Stimulated activated CD4-positive, alpha-beta T cell treated with anti-CD3 and anti-CD28 coated beads, Interleukin-15, amount 100 ng/mL, for 48 hours (primary cell): ENCODE results near the gene GABRB2.

ENCODE experiments used
- DNase-seq, 2 donors: peaks; one replicate each; pipeline ENCODE4 v3.0.0-alpha.2; 2020; ENCODE audit warnings: low read depth in 2 of 2

Gene GABRB2

DNA sequence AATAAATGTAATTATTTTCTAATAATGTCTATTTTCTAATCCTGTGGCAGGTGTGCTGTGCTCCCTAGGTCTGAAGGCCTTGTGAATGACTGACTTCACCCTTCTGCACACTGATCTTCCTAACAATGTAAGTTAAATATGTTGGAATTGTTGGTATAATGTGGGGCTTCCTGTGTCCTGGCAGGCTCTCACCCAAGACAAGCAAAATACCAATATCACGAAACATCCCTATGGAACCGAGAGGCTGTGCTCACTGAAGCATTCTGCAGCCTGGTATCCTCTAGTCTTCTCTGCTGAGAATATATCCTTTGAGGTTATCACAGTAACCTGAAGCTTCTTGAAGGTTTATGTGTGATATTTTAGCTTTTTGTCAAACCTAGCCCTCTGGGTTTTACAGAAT lies 159.4 kb downstream of the GABRB2 start:
- no peak for DNase-seq

DNA sequence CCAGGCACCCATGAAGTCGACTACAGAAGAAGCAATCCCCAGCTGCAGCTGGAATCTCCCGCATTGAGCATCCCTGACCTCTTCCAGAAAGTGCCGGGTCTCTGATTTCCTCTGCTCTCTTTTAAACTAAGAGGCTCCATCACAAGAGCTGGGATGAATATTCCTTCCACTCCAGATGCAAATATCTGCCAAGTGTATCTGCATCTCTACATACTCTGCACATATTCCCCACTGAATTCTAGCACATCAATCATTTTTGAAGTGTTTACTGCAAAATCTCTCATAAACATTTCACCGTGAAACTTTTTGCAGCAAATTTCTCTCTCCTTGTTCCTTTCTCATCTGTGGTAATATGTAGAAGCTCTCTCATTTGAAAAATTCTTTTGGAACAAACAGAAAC lies 161.5 kb downstream of the GABRB2 start:
- DNase-seq, result no peak

DNA sequence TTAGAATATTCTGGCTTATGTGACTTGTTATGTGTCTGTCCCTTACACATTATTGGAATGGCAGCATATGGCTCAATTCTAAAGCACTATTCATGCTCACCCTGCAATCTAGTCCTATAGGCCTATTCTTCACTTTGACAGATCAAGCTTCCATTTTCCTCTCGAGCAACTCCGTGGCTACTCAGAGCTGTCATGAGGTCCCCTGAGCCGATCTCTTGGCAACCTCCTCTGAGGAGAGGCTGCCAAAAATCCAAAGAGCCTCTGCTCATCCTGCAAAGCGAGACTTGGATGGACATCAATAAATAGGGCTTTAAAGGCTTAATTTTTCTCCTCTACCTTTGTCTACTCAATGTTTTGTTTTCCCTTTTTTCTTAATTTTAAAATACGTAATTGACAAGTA lies 163.8 kb downstream of the GABRB2 start:
- DNase-seq, result no peak

DNA sequence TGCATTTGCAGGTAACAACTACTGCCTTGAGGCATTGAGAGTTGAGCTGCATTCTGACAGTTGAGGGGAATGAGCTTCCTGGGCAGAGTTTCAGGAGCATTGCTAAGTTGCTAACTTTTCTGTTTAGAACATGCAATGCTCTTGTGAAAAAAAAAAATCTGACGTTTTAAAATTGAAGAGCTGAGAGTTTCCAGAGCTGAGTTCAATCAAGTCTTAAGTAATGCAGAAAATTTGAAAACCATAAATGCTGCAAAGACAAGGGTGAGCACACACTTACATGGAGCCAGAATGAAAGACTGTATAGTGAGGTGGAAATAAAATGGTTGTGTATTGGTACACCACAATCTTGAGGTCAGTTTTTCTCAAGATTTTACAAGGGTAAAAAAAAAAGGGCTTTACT lies 166.0 kb downstream of the GABRB2 start:
- DNase-seq, result no peak

DNA sequence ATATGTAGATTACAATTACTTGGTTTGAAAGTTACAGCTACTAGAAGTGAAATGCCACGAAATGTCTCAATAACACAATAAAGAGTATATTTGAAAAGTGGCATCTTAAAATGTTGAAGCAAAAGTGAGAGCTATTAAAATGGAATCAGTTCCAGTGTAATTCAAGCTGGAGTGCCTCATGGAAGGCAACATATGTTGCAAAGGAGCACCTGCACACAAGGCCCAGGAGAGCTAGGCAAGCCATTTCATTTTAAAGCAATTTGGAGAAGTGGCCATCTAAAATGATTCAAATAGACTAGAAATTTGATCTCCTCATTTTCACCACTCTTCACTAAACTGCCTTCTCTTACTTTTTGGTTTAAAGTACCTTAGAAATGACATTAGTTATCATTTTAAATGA lies 167.8 kb downstream of the GABRB2 start:
- no peak for DNase-seq

DNA sequence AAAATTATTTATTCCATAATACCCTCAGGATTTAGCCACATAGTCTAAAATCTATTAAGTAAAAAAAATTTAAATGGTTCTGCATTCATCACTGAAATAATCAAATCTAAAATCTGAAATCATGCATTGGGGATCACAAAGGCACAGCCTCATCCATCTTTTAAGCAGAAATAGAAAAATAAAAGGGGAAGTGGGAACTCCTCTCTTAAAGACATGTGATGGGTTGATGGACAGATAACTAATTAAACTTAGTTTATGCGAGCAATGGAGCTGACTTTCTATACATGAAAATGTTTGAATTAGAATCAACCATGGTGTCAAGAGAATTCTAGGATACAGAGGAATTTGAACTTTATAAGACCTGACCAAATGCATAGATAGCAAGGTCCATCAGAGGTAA lies 170.5 kb downstream of the GABRB2 start:
- DNase-seq, result no peak

DNA sequence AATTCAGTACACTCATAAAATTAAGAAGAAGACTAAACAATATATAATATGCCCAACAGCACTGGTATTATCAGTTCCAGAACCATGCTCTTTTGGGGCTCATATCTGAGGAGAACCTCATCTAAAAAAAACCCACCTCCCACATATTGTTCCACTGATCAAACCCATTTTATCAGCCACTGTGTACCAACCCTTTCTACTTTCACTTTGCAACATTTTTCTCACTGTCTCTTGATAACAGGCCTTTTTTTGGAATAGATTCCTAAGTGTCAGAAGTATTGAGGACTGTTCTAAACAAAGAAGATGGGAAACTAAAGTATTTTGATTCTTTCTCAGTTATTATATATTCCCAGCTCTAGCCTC lies 173.2 kb downstream of the GABRB2 start:
- no peak for DNase-seq

DNA sequence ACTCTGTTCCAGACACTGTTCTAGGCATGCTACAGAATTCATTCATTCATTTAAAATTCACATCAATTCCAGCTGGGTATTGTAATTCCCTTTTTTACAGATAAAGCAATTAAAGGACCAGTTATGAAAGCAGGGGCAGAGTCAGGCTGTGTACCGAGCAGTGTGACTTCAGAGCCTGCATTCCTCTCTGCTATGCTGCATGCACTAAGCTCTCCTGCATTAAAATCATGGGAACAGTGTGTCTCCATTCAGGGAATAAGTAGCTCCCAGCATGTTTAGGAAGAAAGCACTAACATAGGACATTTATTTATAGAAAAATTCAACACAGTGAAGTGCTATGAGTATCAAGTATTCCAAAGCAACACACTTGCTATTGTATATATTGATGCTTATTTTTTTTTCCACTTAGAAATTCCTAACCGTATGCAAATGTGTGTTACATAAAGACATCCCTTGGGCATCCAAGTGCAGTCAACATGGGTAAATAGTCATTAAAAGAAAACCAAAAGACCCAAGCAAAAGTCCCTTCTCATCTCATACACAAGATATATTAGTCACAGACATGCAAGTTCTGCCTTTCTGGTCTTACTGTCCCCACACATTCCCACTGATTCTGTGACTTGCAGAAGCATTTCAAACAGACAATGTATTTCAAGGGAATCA lies 173.7 kb downstream of the GABRB2 start:
- no peak for DNase-seq

DNA sequence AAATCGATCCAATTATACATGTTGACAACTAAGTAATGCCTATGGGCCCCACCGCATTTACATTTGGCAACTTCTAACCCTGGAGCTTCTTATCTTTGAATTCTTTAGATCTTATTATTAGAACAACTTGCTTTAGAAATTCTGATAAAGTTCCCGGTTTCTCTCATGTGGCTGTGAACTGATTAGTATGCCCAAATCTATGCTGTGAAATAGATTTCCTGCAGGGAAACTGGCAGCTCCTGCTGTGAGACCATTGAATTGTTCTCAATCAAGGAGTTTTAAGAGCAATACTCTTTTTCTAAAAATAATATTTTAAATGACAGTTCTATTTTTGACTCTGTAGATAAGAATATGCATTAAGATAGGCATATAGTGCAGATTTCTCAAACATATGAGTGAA lies 177.5 kb downstream of the GABRB2 start:
- DNase-seq, result no peak

DNA sequence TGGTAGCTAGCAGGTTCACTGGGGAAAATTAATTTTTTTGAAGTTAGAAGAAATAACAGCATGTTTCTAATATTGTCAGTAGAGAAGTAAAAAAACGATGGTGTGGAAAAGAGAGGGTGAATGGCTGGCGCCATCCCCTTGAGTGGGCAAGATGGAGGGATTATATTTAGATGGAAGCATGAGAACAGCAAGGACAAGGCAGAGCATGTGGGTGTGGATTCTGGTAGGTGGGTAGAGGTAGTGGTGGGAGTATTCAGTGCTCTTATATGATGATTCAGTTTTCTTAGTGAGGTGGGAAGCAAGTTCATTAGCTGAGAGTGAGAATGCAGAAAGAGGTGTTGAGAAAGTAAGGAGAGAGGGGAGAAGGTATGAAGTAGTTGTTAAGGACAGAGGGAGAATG lies 188.1 kb downstream of the GABRB2 start:
- DNase-seq, result no peak

DNA sequence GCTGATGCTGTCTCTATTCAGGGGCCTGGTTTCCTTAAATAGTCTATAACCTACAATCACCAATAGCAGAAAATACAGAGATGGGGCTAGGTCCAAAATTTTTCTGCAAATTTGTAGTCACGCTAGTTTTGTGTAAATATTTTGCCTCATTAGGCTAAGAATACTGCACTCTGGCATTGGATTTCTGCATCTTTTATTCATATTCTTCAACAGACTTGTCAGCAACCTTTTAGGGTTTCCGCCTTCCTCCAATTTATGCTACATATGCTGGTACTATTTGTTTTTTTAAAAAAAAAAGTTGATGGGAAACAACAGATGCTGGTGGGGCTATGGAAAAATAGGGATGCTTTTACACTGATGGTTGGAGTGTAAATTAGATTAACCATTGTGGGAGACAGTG lies 202.3 kb downstream of the GABRB2 start:
- DNase-seq, result no peak

DNA sequence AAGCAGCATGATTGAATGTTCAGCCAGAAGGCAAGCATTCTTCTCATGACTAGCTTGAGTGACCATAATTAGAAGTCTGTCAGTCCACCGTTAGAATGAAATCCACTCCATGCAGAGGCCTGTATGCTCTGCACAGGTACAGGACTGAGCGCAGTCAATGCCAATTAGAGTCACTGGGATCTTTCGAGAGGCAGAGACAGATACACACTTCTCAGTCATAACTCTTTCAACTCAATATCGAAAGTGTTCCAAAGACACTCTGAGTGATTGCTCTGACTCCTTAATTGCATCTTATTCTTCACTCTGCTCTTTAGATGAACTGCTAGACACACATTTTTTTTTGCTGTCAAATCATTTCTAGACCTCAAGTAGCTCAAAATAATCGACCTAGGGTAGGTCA lies 203.6 kb downstream of the GABRB2 start:
- no peak for DNase-seq

DNA sequence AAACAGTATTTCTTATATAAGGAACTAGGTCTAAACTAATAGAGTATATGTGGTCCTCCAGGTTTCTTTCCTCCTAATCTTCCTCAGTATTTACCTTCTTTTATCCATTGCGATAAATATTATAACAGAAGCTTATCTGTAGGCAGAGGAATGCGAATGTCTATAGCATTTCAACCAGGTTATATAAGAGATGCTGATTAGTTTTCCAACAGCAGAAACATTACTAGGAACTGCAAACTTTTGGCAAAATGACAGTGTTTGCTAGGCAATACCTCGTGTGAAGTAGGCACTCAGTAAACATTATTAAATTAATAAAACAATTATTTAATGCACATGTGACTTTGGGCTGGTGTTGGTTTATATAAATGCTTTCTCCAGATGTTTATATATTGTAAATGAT lies 206.5 kb downstream of the GABRB2 start:
- DNase-seq, result no peak

DNA sequence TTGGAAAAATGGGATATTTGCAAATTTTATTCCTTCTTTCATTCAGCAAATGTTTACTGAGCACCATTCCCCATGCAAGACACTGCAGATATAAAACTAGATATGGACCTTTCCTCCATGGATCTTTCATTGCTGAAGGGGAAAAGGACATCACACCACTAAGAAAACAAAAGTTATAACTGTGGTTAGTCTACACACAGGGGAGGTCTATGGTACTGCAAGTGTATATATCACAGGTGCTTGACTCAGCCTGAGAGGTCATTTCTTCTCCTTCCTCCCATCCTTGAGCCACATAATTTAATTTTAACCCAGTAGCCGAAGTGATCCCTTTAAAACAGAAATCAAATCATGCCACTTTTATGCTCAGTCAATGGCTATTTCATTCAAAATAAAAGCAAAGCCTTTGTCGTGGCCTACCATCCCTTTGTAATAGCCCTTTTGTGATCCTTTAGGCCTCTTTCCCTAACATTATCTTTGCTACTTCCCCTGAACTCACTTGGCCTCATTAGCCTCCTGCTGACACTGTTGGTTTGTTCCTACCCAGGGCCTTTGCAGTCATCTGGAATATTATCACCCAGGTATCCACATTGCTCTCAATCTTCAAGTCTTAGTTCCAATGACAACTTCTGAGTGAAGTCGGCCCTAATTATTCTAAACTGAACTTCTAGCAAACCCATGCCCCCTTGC lies 213.2 kb downstream of the GABRB2 start:
- DNase-seq, result no peak

DNA sequence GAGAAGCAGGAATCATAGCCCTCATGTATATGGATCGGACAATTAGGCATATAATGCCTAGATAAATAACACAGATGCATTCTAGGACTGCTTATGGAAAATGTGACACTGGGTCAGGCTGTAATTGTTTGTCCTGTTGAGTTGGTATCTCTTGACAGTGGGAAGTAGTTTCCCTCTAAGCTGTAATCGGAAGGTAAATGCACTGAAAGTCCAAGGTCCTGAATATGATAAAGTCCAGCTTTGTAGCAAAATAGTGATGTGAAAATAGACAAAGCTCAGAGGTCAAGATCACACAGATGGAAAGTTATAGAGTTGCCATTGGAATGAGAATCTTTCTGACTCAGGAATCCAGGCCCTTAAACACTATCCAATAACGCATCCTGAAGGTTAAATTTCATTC lies 214.2 kb downstream of the GABRB2 start:
- no peak for DNase-seq

DNA sequence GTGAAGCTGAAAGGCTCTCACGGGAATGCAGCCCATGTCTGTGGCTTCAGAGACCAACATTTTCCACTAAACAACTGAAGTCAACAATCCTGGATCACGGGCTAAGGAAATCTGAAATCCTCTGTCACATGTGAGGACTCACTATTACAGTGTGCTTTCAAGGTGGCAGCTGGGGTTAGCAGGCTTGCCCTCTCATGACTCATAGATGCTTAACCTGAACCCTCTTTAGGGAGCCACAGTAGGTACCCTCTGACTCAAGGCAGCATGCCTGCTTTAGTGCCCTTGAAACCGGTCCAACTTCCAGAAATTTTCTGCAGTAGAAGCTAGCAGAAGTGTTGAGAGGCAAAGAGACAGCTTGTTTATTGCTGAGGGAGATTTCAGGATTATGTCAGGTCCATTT lies 232.5 kb downstream of the GABRB2 start:
- no peak for DNase-seq

DNA sequence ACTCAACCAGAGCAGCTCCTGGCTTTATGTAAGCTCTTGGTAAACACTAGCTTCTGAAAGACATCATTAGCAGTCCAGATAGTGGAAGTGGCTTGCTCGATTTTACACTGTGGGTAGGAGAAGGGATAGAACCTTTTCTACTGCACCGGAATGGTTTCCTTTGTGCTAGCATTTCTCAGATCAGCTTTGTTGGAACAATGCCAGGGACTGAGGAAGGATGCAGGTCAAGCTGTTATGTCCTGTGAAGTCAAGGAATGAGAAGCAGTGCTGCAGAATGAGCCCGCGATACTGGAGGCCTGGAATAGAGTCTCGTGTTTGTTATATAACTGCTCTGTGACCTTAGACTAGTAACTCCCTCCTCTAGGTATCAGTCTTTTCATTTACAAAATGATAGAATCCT lies 233.6 kb downstream of the GABRB2 start:
- DNase-seq, result no peak

DNA sequence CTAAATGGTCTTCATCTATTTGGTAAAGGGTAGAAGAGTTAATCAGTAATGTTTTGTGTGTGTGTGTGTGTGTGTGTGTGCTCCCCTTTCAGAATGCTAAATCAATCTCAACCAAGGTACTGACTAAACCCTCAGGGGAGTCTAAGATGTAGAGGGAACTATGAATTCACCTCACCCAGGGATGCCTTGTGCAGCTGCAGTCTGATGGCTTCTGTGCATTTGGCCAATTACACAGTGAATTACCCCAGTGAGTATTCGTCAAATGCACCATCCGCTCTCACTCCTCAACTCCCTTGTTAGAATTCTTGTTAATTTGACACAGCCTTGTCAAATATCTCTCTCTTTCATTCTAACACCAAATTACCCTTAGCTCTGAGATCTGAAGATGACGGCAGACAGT lies 234.6 kb downstream of the GABRB2 start:
- DNase-seq, result no peak

DNA sequence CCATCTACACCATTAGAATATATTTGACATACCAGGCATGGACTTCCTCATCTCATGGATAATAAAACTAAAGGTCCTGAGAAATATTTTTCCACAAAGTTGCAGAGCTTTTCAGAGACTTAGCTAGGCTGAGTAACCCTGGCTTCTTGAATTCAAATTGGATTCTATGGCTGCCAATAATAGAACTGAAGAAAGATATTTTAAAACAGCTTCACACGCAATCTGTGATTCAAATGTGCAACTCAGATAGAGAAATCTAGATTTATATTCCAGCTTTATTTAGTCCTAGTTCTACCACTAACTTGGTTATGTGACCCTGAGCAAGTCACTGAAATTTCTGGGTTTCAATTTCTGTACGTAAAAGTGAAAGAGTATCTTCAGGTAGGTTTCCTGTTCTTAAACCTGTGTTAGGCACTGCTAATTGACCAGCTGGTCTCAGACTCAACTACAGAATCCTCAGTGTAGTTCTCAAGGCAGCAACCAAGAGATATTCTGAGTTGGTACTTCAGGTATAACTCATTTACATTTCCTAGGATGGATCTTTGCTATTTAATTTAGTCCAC lies 235.3 kb downstream of the GABRB2 start:
- DNase-seq, result no peak

DNA sequence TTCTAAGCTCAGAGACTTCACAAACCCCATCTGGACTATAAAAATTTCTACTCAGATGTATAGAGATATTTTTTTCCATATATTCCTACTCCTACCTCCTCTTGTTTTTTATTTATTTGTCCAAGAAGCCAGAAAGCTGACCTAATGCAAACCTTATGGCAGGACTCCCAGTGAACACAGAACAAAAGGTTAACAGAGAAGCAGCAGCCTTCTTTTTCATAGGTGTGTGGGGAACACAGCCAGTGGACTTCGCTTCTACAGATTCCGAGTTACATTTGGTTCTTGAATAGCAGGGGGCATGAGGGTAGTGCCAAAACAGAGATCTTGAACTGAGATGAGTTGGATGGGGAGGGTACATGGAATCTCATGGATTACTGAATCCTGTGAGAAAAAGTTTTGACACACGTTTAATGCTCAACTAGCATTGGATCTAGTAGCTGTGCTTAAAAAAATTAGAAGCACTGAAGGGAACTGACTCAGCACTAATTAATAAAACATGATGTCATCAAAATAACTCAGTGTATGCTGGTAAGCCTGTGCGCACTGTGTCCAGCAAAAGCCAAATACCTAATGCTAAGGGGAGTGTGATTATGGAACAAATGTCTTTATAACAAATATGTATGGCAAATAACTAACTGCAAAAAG lies 240.1 kb downstream of the GABRB2 start:
- DNase-seq, result no peak

DNA sequence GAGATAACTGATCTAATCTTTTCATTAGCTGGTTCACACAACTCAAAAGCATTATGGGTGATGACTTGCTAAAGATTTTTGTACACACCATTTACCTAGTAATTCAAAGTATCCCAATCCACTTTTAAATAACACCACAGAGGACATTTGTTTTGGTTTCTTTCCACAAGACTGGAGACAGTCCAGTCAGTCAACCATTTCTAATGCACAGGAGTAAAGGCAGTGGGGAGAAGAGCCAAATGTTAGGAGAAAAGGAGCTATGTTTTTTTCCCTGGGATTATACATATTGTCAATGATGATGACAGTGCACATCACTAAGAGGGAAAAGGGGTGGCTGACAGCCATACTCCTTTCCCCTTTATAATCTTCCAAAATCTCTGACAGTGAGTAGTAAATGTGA lies 240.9 kb downstream of the GABRB2 start:
- DNase-seq, result no peak

DNA sequence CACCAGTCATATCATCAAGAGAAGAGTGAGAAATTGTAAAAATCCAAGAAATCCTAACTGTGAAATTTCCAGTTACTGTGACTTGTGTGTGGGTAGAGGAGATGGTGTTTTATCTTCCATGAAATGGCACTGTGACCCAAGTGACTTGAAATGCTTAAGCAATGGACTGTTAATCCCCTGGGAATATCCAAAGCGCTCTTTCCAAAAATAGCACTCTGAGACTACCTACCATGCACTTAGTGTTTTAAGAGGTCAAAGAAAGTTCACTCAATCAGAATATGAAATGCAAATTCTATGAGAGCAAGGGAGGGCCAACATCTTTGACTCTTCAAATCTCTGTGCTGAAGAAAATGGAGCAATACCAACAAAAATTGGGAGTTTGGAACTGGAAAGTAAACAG lies 244.0 kb downstream of the GABRB2 start:
- no peak for DNase-seq

DNA sequence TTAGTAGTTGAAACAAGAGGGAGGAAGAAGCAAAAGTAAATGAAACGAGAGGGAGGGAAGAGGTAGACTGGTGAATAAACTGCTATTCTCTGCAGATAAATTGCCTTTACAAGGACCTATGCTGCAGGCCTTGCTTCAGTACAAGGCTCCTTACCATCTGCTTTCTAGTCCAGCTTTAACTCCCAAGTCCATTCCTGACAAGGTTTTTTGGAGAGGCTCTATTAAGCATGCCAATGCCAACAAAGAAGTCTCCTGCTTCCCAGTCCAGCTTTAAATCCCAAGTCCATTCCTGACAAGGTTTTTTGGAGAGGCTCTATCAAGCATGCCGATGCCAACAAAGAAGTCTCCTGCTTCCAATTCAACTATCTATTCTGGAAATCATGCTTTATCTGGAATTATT lies 244.9 kb downstream of the GABRB2 start:
- DNase-seq, result no peak
